Stomach (tissue), 9 donors: ENCODE data around the gene CAPN5. TPM values are rescaled to one million over a fixed set of nuclear protein-coding genes. Genes with fewer than 3 reads are reported as not detected.

Experiments
- DNase-seq, 2 donors: peaks; one replicate each; pipeline versions ENCODE4 v3.0.0 to v3.0.0-alpha.2; 2013 to 2019
- H3K27ac ChIP-seq, 5 donors: fragments of 200-600 bp in 4 of 5; sonication (generic) in 4 of 5; one replicate each; pipeline ENCODE4 v1.5.1; 2013 to 2019; ENCODE audit warnings: mild to moderate bottlenecking in 1 of 5, moderate library complexity in 1 of 5
- H3K27me3 ChIP-seq, 3 donors: fragments of 200-600 bp; sonication (generic); one replicate each; pipeline ENCODE4 v1.5.1; 2017 to 2019; ENCODE audit warnings: mixed run types in 1 of 3
- H3K36me3 ChIP-seq, 4 donors: fragments of 200-600 bp; sonication (generic); 1 replicate in 3 of 4; 2 replicates in 1 of 4; pipeline ENCODE4 v1.5.1; 2016 to 2019
- H3K4me1 ChIP-seq, 4 donors: fragments of 200-600 bp; sonication (generic); one replicate each; pipeline ENCODE4 v1.5.1; 2016 to 2019
- H3K4me3 ChIP-seq, 4 donors: fragments of 200-600 bp; sonication (generic) in 3 of 4; one replicate each; pipeline ENCODE4 v1.5.1; 2016 to 2019; ENCODE audit warnings: mild to moderate bottlenecking in 1 of 4
- H3K9me3 ChIP-seq, 4 donors: fragments of 200-600 bp; sonication (generic); one replicate each; pipeline ENCODE4 v1.5.1; 2016 to 2019
- CTCF ChIP-seq, 7 experiments: fragments of 450-650 bp in 4 of 7; fragments of 200-600 bp in 3 of 7; sonication (generic) in 3 of 7; IDR thresholded peaks; one replicate each; pipeline ENCODE4 v1.5.1; 2016 to 2019; ENCODE audit warnings: antibody characterized with exemption in 7 of 7, control low read depth in 2 of 7, mild to moderate bottlenecking in 1 of 7
- EP300 ChIP-seq: sonication (generic); formaldehyde crosslinking; IDR thresholded peaks from one replicate; pipeline ENCODE4 v1.6.1; 2017; ENCODE audit warnings: antibody characterized with exemption
- POLR2A ChIP-seq, 4 donors: fragments of 450-650 bp; IDR thresholded peaks; one replicate each; pipeline ENCODE4 v1.6.1; 2016; ENCODE audit warnings: antibody characterized with exemption in 4 of 4, control low read depth in 2 of 4, mild to moderate bottlenecking in 1 of 4, moderate library complexity in 1 of 4
- POLR2AphosphoS5 ChIP-seq, 3 donors: sonication (generic); formaldehyde crosslinking; IDR thresholded peaks; one replicate each; pipeline ENCODE4 v1.6.1; 2016; ENCODE audit warnings: antibody characterized with exemption in 3 of 3
- WGBS, 5 donors: extraction: QIAGEN DNeasy Blood & Tissue Kit in 3 of 5; methylation state at CpG; one replicate each; pipeline versions ENCODE4 v1.1.5 to v1.1.7; 2013 to 2018; 5-methylcytosine and 5-hydroxymethylcytosine counted together
- intact Hi-C: fragments of 100-400 bp; cut with DNase I; formaldehyde crosslinking; loops from one replicate; pipeline ENCODE4 v1.15.1; 2023; ENCODE audit warnings: low total_unique reads
- polyA plus RNA-seq, 3 donors: library from polyadenylated mRNA; stranded (reverse); fragments of 200-250 nt; gene quantifications; one replicate each; pipeline ENCODE4 v1.2.3, GENCODE V29; 2013
- total RNA-seq, 5 donors: library from RNA; depleted of rRNA; stranded (reverse); fragments of >200 nt; gene quantifications; one replicate each; pipeline versions ENCODE4 v1.1.0 to v1.2.3, GENCODE V29; 2014 to 2016
- donor health status: healthy with polysubstance abuse.
- donor health status: Bipolar disorder and iron deficiency.
- donor health status: healthy.

The CAPN5 gene
- total and polyA plus RNA-seq, 8 donors = 10.0 to 110 (median 65.9) TPM

GRCh38 chr11:77140231-77140851, 73.6 kb downstream of the CAPN5 start:
- H3K36me3 ChIP-seq = no peaks in the 10 kb centered on the region
- peak in 1 of 2 donors; percentile 63 for DNase-seq
- peaks cover 0 to 26% (median 7%) of the 10 kb centered on the region in 3 donors for H3K27me3 ChIP-seq
- no peak overlapping the region for H3K4me3 ChIP-seq
- H3K4me1 ChIP-seq = peaks cover 5 to 34% (median 10%) of the 10 kb centered on the region in 4 donors
- H3K27ac ChIP-seq = peak overlapping the region in 4 of 5 donors; percentile 14 to 42 (median 16)
- no peaks in the 10 kb centered on the region for H3K9me3 ChIP-seq
- intact Hi-C loops = no loop called here
- WGBS, 5 donors = 54 to 85% (median 74%) methylated on average over 8 of the region's 8 CpGs
- no peak for TF ChIP-seq EP300
- TF ChIP-seq POLR2AphosphoS5 (IDR thresholded peaks at IDR 0.05) = no peak
- TF ChIP-seq POLR2A (IDR thresholded peaks at IDR 0.05) = no peak
- no peak for TF ChIP-seq CTCF (IDR thresholded peaks at IDR 0.05)

GRCh38 chr11:77141034-77141433, 74.3 kb downstream of the CAPN5 start:
- peak overlapping the region in 2 of 5 donors; percentile 15 to 18 for H3K27ac ChIP-seq
- peaks cover 5 to 35% (median 10%) of the 10 kb centered on the region in 4 donors for H3K4me1 ChIP-seq
- DNase-seq = peak in 1 of 2 donors; percentile 87
- no peaks in the 10 kb centered on the region for H3K36me3 ChIP-seq
- WGBS, 5 donors = 65 to 81% (median 69%) methylated on average over 4 of the region's 4 CpGs
- no peaks in the 10 kb centered on the region for H3K9me3 ChIP-seq
- TF ChIP-seq EP300 (no peak), CTCF (IDR thresholded peaks at IDR 0.05) (no peak), POLR2AphosphoS5 (IDR thresholded peaks at IDR 0.05) (peak in 1 of 3 donors; percentile 17), POLR2A (IDR thresholded peaks at IDR 0.05) (no peak)
- H3K4me3 ChIP-seq = no peak overlapping the region
- intact Hi-C loops = no loop called here
- H3K27me3 ChIP-seq = peaks cover 0 to 26% (median 7%) of the 10 kb centered on the region in 3 donors

- intact Hi-C loops = no loop called here
- Histone ChIP-seq H3K4me1 (peaks cover 5 to 35% (median 10%) of the 10 kb centered on the region in 4 donors), H3K27ac (peak overlapping the region in 1 of 5 donors; percentile 12), H3K4me3 (no peak overlapping the region), H3K36me3 (no peaks in the 10 kb centered on the region), H3K9me3 (no peaks in the 10 kb centered on the region), H3K27me3 (peaks cover 0 to 26% (median 7%) of the 10 kb centered on the region in 3 donors)
- no peak for TF ChIP-seq EP300
- no peak for TF ChIP-seq POLR2A (IDR thresholded peaks at IDR 0.05)
- no peak for TF ChIP-seq CTCF (IDR thresholded peaks at IDR 0.05)
- TF ChIP-seq POLR2AphosphoS5 (IDR thresholded peaks at IDR 0.05) = no peak
- WGBS, 5 donors = 95 to 100% (median 98%) methylated on average over 4 of the region's 4 CpGs
- no peak for DNase-seq
Measured at GRCh38 chr11:77141475-77141874, 74.7 kb downstream of the CAPN5 start.

GRCh38 chr11:77142091-77142975, 75.6 kb downstream of the CAPN5 start:
- Histone ChIP-seq H3K36me3 (no peaks in the 10 kb centered on the region), H3K27me3 (peaks cover 0 to 23% (median 7%) of the 10 kb centered on the region in 3 donors), H3K4me3 (no peak overlapping the region), H3K9me3 (no peaks in the 10 kb centered on the region), H3K4me1 (peaks cover 5 to 36% (median 10%) of the 10 kb centered on the region in 4 donors), H3K27ac (peak overlapping the region in 1 of 5 donors; percentile 12)
- 88 to 94% (median 93%) methylated on average over 5 to 11 of the region's 11 CpGs for whole genome bisulfite sequencing, 5 donors
- no peak for TF ChIP-seq POLR2A (IDR thresholded peaks at IDR 0.05)
- no peak for DNase-seq
- intact Hi-C loops = no loop called here
